Vagina (tissue), 2 donors: Measurements from ENCODE around the gene MAST4.

Experiments
- CTCF ChIP-seq, 3 experiments: fragments of 450-650 bp in 2 of 3; fragments of 200-600 bp in 1 of 3; sonication (generic) in 1 of 3; IDR thresholded peaks; one replicate each; pipeline ENCODE4 v1.5.1; 2017 to 2019; ENCODE audit warnings: antibody characterized with exemption in 3 of 3, mild to moderate bottlenecking in 2 of 3, moderate library complexity in 2 of 3
- POLR2A ChIP-seq, 2 donors: fragments of 450-650 bp; IDR thresholded peaks; one replicate each; pipeline ENCODE4 v1.6.1; 2017; ENCODE audit warnings: antibody characterized with exemption in 2 of 2, mild to moderate bottlenecking in 2 of 2, moderate library complexity in 2 of 2
- POLR2AphosphoS5 ChIP-seq, 2 donors: sonication (generic); formaldehyde crosslinking; IDR thresholded peaks; one replicate each; pipeline ENCODE4 v1.9.0; 2017; ENCODE audit warnings: antibody characterized with exemption in 2 of 2, mild to moderate bottlenecking in 2 of 2, low read depth in 1 of 2; ENCODE audit not compliant: insufficient read depth in 1 of 2

DNA sequence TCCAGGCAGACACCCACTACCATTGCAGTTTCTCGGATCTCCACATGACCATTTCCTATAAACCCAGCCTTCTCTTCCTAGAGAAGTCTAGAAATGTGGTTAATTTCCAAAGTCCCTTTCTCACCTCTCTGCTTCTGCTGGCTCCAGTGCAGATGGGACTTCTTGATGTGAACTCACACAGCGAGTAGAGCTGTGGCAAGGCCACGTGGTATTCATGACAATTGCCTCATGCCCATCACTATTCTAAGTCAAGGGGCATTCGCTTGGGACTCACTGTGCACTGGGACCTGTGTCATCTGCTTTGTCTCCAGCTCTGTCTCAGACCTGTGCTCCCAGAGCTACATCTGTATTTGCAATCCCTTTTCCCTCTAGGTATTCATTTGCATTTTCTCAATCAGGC is 594.2 kb downstream of the MAST4 start:
- TF ChIP-seq POLR2A (IDR thresholded peaks at IDR 0.05) (no peak), POLR2AphosphoS5 (IDR thresholded peaks at IDR 0.05; ENCODE audit: insufficient read depth in 1 of 2, low read depth in 1 of 2) (no peak), CTCF (IDR thresholded peaks at IDR 0.05) (no peak)
